NCI-H1092 (cell line): ENCODE measurements around the gene CFAP210.
"Not testable (repeated sequence)": the region's sequence is repeated elsewhere in the genome, so short reads cannot be mapped to it uniquely, and the experiment has no call there.

ENCODE experiments used
- DNase-seq: peaks from one replicate; lab custom pipeline; 2025; lab: John Stamatoyannopoulos, UW

Gene CFAP210

DNA sequence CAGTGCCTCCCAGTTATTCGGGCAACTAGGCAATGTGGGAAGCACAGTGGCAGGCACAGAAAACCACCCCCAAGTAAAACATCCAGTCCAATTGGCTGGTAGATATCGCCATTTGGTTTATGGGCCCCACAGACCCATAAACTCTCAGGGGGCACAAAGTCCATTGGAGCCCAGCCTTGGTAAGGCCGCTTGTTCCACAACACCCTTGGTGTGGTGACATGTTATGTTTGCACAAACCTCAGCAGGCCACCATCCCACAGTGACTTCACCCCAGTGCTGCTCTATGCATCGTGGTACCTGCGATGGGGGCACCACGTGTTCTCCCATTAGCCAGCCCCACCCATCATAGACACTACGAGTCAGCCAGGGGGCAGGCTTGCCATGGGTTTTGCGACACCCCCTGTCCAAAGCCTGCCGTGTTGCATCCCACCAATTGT is 18.6 kb upstream of the CFAP210 start:
- no peak for DNase-seq

DNA sequence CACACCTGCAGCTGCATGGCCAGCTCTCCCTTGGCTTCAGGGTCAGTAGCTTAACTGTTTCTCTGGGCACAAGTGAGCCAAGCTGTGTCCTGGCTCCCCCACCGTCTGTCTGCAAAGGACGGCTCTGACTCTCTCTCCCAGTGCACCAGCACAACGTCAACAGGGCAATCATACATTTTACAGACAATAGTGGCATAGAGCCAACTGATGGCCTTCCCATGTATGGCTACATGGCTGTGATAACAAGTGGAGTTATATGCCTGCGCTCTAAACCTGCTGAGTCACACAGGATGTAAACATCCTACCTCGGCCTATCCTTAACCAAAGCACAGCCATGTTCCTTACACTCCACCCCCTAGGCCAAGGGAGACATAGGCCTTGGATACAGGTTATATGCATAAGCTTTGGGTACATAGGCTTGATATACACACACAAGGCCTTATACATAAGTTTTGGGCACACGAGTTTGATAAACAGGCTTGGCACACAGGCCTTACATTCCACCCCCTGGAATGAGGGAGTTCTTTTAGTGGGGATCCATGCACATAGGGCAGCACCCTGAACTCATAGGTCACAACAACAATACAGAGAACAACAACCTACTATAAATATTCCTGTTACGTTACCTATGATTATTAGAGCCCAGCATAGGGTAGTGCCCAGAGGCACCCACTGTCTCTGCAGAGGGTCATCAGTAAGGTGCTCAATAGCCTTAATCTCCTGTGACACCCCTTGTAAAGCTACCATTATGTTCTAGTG is 17.7 kb upstream of the CFAP210 start:
- no peak for DNase-seq

DNA sequence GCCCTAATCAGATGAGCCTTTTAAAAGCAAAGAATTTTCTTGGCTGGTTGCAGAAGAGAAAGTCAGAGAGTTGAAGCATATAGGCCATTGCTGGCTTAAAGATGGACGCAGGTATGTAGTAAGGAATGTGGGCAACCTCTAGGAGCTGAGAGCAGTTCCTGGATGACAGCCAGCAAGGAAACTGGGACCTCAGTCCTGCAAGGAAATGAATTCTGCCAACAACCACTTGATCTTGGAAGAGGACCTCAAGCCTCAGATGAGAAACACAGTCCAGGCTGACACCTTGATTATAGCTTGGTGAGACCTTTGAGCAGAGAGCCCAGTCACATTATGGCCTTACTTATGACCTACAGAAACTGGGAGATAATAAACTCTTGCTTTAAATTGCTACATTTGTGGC is 15.8 kb upstream of the CFAP210 start:
- DNase-seq, result no peak

DNA sequence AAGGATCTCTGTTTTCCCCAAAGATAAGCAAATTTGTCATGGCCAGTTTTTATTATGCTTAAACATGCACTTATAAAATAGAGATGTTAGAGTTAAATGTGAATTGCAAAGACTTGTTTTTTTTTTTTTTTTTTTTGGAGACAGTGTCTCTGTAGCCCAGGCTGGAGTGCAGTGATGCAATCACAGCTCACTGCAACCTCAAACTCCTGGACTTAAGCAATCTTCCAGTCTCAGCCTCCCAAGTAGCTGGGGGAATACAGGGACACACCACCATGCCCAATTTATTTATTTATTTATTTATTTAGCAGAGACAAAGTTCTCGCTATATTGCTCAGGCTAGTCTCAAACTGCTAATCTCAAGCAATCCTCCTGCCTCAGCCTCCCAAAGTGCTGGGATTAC is 15.1 kb upstream of the CFAP210 start:
- no peak for DNase-seq

DNA sequence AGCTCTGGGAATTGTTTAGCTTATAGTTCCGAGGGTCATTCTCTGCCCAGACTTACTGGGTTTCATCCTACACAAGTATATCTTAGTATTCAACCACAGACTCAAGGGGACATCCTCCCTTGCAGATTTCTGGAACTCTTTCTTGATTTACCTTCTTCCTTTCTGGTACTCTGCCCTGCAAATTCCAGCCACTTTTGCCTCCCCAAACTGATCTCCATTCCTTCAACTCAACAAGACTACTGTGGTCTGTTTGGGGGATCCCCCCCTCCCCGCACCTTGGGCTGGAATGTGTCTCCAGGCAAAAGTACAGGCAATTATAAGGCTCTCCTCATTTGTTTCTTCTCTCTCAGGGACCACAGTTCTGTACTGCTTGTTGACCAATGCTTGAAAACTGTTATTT is 13.4 kb upstream of the CFAP210 start:
- DNase-seq, result no peak

DNA sequence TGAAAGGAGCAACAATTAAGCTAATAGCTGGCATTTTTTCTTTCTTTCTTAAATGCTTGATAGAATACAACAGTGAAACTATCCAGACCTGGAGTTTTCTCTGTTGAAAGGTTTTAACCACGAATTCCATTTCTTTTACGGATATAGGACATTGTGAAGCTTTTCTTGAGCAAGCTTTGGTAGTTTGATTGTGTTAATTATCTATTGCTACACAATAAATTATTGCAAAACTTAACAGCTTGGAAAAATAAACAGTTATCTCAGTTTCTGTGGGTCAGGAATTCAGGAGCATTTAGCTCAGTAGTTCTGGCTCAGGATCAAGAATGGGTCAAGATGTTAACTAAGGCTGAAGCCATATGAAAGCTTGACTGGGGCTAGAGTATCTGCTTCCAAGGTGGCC is 11.7 kb upstream of the CFAP210 start:
- no peak for DNase-seq

DNA sequence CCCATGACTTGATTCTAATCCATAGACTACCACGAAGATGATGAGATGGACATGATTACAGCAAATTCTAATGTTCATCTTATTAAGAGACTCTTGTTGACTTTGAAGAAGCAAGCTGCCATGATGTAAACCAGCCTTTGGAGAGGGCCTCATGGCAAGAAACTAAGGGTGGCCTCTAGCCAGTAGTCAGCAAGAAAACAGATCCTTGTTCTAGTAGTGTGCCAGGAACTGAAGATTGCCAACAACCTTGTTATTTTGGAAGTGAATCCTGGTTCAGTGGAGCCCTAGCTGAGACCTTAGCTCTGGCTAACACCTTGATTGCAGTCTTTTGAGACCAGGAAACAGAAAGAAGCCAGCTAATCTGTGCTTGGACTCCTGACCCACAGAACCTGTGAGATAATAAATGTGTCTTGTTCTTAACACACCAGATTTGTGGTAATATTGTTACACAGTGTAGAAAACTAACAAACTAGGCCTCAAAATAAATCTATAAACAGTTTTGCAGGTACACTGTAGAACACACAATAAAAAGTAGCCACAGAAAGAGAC is 10.0 kb upstream of the CFAP210 start:
- DNase-seq, result no peak

DNA sequence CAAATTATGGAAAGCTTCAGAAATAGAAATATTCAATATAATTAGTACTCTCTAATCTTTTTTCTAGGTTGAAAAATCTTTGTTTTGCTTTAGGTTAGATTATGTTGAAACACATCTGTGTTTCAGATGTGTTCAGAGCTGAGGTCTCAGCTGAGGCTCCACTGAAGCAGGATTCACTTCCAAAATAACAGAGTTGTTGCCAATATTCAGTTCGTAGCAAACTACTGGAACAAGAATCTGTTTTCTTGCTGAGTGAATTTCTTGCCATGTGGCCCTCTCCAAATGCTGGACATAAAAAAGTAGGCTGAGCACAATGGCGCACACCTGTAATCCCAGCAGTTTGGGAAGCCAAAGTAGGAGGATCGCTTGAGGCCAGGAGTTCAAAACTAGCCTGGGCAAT is 8.8 kb upstream of the CFAP210 start:
- DNase-seq, result no peak

DNA sequence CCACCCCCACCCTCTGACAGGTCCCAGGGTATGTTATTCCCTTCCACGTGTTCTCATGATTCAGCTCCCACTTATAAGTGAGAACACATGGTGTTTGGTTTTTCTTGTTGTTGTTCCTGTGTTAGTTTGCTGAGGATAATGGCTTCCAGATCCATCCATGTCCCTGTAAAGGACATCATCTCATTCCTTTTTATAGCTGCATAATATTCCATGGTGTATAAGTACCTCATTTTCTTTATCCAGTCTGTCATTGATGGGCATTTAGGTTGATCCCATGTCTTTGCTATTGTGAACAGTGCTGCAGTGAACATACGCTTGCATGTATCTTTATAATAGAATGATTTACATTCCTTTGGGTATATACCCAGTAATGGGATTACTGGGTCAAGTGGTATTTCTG is 5.0 kb upstream of the CFAP210 start:
- DNase-seq, result not testable (repeated sequence)

DNA sequence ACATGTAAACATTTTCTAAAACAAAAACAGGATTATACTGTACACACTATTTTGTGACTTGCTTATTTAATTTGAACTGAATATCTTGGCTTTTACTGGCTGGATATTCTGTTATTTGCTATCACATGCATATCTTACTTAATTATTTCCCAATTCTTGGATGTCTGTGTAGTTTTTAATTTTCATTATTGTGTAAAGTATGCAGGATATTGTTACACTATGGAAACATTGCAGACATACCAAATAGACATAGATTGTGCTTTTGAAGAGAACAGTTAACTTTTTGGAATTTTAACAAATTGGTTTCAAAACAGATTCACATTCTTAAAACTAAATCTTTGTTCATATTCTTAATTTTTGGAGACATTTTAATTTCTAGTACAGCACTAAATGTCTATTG is 2.2 kb upstream of the CFAP210 start:
- no peak for DNase-seq

DNA sequence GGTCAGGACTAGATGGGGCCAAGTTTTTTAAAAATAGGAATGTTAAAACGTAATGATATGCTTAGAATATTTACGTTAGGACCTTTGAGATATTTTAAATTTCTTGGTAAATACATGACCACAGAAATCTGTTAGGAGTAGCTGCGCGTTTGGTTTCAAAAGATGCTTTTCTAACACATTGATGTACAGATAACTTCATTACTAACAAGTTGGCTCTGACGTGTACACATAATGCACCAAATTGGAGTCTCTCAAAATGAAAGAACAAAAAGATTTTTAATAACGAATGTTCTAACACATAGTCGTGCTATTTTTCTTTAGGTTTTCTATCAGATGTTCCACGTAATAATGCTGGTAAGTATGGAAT is 672 bp upstream of the CFAP210 start:
- no peak for DNase-seq

DNA sequence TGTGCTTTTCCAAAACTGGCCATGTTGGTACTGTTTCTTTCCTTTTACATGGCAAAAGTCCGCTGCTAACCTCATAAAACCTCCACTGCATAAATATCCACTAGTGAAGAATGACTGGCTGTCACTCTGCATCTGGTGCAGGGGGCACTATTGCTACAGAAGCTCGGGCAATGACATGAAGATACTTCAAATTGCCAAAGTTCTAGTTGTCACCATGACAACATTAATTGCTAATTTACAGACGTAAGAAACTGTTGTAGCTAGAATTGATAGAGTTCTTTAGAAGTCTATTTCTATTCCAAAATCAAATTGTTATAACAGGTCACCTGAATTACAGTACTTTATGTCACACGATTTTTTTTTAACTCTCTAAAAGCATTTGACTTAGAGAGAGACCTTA is 845 bp downstream of the CFAP210 start:
- DNase-seq, result no peak

DNA sequence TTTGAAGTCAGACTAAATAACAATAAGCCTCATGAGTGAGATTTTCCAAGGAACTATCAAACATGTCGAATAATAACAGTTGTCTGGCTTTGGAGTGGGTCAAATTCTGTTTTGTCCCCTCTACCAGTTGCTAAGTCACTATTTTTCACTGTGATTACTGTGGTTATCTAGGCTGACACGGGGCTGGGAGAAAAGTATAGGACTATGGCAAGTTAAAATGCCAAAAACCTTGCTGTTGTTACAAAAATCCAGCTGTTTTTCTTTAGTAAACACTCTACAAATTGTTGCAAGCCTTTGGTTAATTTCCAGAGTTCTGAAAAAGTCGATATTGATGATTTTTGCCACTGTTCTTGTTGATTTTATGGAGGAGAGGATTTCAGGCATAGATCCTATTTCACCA is 1.5 kb downstream of the CFAP210 start:
- no peak for DNase-seq

DNA sequence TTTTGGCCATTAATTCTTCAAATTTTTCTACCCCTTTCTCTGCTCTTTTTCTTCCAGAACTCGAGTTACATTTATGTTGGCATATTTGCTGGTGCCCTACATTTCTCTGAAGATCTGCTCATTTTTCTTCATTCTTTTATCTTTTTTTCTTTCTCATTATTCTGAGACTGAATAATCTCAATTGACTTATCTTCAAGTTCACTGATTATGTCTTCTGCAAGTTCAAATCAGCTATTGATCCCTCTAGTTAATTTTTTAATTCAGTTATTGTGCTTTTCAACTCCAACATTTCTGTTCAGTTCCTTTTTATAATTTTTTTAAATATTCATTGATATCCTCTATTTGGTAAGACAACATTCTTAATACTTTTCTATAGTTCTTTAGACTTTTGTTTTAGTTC is 3.2 kb downstream of the CFAP210 start:
- DNase-seq, result no peak

DNA sequence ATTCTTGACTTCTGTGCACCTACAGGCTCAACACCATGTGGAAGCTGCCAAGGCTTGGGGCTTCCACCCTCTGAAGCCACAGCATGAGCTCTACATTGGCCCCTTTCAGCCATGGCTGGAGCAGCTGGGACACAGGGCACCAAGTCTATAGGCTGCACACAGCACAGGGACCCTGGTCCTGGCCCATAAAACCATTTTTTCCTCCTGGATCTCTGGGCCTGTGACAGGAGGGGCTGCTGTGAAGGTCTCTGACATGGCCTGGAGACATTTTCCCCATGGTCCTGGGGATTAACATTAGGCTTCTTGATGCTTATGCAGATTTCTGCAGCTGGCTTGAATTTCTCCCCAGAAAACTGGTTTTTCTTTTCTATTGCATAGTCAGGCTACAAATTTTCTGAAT is 6.3 kb downstream of the CFAP210 start:
- not testable (repeated sequence) for DNase-seq

DNA sequence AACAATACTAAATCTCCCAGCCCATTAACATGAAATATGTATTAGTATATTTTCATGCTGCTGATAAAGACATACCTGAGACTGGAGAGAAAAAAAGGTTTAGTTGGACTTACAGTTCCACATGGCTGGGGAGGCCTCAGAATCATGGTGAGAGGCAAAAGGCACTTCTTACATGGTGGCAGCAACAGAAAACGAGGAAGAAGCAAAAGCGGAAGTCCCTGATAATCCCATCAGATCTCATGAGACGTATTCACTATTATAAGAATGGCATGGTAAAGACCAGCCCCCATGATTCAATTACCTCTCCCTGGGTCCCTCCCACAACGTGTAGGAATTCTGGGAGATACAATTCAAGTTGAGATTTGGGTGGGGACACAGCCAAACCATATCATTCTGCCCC is 7.4 kb downstream of the CFAP210 start:
- DNase-seq, result not testable (repeated sequence)

DNA sequence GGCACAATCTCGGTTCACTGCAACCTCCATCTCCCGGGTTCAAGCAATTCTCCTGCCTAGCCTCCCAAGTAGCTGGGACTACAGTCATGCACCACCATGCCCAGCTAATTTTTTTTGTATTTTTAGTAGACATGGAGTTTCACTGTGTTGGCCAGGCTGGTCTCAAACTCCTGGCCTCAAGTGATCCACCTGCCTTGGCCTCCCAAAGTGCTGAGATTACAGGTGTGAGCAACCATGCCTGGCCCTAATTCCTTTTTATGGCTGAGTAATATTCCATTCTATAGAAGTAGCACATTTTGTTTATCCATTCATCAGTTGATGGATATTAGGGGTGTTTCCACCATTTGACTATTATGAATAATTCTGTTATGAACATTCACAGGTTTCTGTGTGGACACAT is 9.5 kb downstream of the CFAP210 start:
- DNase-seq, result not testable (repeated sequence)

DNA sequence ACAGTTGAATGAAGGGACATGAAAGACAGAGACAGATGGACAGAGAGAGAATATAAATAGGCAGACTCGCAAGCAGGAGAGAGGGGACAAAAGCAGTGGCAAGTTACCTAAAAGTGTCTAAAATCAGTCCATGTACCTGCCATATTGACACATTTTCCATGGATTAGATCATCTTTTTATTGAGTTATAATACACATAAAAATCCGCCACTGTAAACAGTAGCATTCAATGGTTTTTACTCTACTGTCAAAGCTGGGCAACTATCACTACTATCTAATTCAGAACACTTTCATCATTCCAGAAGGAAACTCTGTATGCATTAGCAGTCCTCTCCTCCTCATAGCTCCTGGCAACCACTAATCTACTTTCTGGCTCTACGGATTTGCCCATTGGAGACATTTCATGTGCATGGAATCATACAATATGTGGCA is 10.1 kb downstream of the CFAP210 start:
- DNase-seq, result no peak

DNA sequence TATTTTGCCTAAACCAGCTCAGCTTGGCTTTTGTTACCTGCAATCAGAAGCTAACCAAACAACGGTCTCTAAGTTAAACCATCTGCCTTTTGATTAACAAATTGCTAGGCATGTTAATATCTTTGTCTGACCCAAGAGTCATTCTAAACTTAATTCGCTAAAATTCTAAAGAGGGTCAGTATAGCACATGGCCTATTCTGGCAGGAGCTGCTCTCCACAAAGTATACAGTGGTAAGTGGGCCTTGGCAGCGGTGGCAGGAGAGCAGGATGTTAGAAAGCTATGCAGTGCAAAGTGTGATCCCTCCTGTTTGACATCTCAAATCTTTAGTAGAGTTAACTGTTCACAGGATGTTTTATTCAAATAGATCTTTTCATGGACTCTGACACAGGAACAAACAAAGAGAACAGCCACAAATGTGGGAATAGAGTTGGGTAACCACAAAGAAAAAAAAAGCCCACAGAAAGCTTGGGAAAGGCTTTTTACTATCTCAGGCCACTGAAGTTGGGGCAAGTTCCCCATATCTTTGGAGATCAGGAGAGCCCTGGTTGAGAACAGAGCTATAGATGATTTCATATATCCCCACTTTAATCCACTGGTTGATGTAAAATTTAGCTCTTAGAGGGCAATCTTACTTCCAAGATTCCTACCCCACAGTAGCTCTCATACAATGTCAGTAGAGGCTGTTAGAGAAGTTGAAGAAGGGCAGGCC is 10.6 kb downstream of the CFAP210 start:
- DNase-seq, result no peak

DNA sequence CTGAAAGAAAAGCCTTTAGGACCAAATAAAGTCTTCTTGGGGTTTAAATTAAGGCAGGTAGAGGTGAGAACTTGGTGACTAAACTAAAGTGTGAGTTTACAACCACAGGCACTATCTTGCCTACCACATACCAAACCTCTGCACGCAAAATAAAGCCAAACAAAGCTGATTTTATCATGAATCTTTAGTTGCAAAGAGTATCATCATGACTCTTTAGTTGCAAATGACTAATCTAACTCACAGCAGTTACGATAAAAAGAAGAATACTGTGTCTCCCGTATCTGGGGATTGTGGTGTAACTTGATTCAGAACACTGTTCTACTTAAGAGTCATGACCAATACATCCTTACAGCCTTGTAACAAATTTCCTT is 11.2 kb downstream of the CFAP210 start:
- no peak for DNase-seq

DNA sequence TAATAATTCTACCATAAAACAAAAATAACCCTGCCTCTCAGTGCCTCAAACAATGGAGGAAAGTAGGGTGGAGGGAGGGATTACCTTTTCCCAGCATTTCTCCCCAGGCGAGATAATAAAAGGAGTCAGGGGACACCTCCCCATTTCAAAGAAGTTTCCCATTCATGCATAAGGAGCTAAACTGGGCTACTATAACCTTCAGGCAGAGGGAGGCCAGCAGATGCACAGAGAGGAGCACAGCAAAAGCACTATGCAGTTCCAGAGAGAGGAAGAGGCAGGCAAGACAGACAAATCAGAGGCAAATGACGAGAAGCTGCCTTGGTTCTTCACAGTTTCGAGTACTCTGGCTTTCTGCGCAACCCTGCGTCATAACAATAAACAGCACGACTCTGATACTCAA is 17.4 kb downstream of the CFAP210 start:
- no peak for DNase-seq

DNA sequence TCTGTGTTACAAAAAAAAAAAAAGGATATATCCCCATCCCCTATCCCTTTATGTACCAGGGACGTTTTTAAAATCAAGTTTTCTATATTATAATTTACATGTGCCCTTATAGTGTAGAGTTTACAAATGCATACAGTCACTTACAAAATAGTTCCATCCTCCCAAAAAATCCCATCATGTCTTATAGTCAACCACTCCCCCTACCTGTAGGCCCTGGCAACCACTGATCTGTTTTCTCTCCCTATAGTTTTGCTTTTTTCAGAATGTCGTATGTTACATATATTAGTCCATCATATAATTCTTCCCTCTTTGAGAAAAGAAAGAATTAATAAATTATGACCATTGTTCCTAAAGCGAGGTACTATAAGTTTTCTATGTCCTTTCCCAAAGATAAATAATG is 17.8 kb downstream of the CFAP210 start:
- DNase-seq, result no peak

DNA sequence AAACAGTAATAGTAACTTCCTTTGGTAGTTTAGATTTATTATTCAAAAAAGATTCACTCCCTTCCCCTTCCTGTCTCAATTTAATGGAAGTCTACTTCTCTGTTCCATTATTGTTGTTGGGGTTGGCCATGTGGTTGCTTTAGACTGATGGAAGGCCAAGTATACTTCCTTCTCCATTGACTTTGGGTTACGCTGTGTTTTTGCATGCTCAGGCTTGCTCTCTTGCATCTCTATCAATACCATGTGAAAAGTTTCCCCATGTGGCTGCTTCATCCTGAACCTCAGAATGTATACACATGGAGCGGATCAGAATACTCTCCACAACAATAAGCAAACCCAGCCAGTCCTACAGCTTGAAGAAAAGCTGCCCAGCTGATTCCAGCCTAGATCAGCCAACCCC is 20.3 kb downstream of the CFAP210 start:
- DNase-seq, result no peak

DNA sequence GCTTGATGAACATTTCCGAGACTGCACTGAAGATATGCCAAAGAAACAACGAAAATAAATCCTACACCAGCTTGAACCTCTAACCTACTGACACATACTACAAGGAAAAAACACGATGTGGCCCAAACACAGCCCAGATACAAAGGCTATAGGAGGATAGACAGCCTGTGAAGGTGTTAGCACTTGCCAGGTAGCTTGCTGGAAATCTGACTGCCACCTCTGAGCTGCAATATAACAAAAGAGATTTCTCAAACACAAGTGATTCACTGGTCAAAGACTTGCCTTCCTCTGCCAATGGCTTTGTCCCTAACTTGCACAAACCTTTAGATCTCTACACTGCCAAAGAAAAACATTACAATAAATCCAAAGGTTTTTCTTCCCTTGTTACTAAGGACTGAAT is 21.1 kb downstream of the CFAP210 start:
- no peak for DNase-seq
